Measurements from ENCODE around the gene MEGF9.

- no peak for TF ChIP-seq CTCF (IDR thresholded peaks at IDR 0.05)
- TF ChIP-seq ZFX (IDR thresholded peaks at IDR 0.05; ENCODE audit: borderline replicate concordance): no peak
Observed at GRCh38 chr9:120603010-120603409, 111.3 kb downstream of the MEGF9 start.

Measured in 22Rv1 (cell line).